HepG2 (cell line): ENCODE measurements around the gene NDOR1. TPM values are rescaled to one million over a fixed set of nuclear protein-coding genes. Genes with fewer than 3 reads are reported as not detected.

Source experiments
- ARNT ChIP-seq: fragments of 450-650 bp; IDR thresholded peaks from 2 replicates; pipeline ENCODE4 v1.6.1; 2017
- ATF7-NPFF ChIP-seq: sonication (generic); formaldehyde crosslinking; IDR thresholded peaks from 2 replicates; pipeline ENCODE4 v1.8.1; 2023; ENCODE audit warnings: mild to moderate bottlenecking, low read depth, missing genetic modification reagents, moderate library complexity
- BATF2 ChIP-seq: sonication (generic); formaldehyde crosslinking; IDR thresholded peaks from 2 replicates; pipeline ENCODE4 v1.8.0; 2022; ENCODE audit warnings: mild to moderate bottlenecking, missing genetic modification reagents, moderate library complexity
- CBFB ChIP-seq: sonication (generic); formaldehyde crosslinking; IDR thresholded peaks from 2 replicates; pipeline ENCODE4 v1.4.0; 2020; ENCODE audit warnings: missing genetic modification reagents
- KMT2A ChIP-seq: sonication (generic); formaldehyde crosslinking; IDR thresholded peaks from 2 replicates; pipeline ENCODE4 v1.4.0; 2020; ENCODE audit warnings: missing genetic modification reagents
- PATZ1 ChIP-seq: sonication (generic); formaldehyde crosslinking; IDR thresholded peaks from 2 replicates; pipeline ENCODE4 v1.4.0; 2020; ENCODE audit warnings: missing genetic modification reagents
- SCMH1 ChIP-seq: sonication (generic); formaldehyde crosslinking; IDR thresholded peaks from 2 replicates; pipeline ENCODE4 v1.9.0; 2021; ENCODE audit warnings: missing genetic modification reagents, mild to moderate bottlenecking, borderline replicate concordance
- SNAI1 ChIP-seq: sonication (generic); formaldehyde crosslinking; IDR thresholded peaks from 2 replicates; pipeline ENCODE4 v1.5.0; 2020; ENCODE audit warnings: mild to moderate bottlenecking, missing genetic modification reagents, borderline replicate concordance
- ZBTB26 ChIP-seq: IDR thresholded peaks from 2 replicates; pipeline ENCODE4 v1.6.1; 2016; ENCODE audit warnings: missing compliant biosample characterization, missing genetic modification reagents, borderline replicate concordance
- ZBTB40 ChIP-seq, 2 experiments: fragments of 450-650 bp in 1 of 2; sonication (generic) in 1 of 2; formaldehyde crosslinking in 1 of 2; IDR thresholded peaks; 2 replicates each; pipeline versions ENCODE4 v1.6.1 to v1.8.0; 2016 to 2022; ENCODE audit warnings: antibody characterized with exemption in 1 of 2, mild to moderate bottlenecking in 1 of 2, missing genetic modification reagents in 1 of 2
- ZNF136 ChIP-seq: sonication (generic); formaldehyde crosslinking; IDR thresholded peaks from 2 replicates; pipeline ENCODE4 v1.8.1; 2022; ENCODE audit warnings: low read depth, mild to moderate bottlenecking, moderate library complexity, missing genetic modification reagents
- ZNF552 ChIP-seq: sonication (generic); formaldehyde crosslinking; IDR thresholded peaks from 2 replicates; pipeline ENCODE4 v1.9.0; 2022; ENCODE audit warnings: missing genetic modification reagents, mild to moderate bottlenecking, borderline replicate concordance
- ZNF616 ChIP-seq: sonication (generic); formaldehyde crosslinking; IDR thresholded peaks from 2 replicates; pipeline ENCODE4 v1.5.0; 2020; ENCODE audit warnings: low read depth, mild to moderate bottlenecking, missing genetic modification reagents
- polyA plus RNA-seq, 8 experiments: library from polyadenylated mRNA; depleted of rRNA in 3 of 8; stranded (reverse) in 7 of 8; unstranded in 1 of 8; fragments of >200 nt; fragmentation: Illumina TruSeq in 4 of 8; extraction: Trizol in 4 of 8; gene quantifications; 2 replicates each; pipeline versions ENCODE4 v1.2.1 to v1.2.3, GENCODE V29; 2011 to 2016; ENCODE audit warnings: low read depth in 4 of 8, missing spikeins in 1 of 8, mixed read lengths in 1 of 8; ENCODE audit not compliant: insufficient read depth in 1 of 8
- total RNA-seq, 5 experiments: library from RNA; depleted of rRNA; stranded (reverse); fragments of >200 nt; fragmentation: Illumina TruSeq; extraction: Trizol; gene quantifications; 2 replicates each; pipeline ENCODE4 v1.2.3, GENCODE V29; 2016; ENCODE audit warnings: low read depth in 1 of 5

The NDOR1 gene
- total and polyA plus RNA-seq, 2 of the 13 experiments (the other 11 are each of a cell fraction or from before 2014, with no cell fraction given), result 3.6 to 8.7 TPM

GRCh38 chr9:137240841-137241489, 35.5 kb downstream of the NDOR1 start, which contains the start of gene TUBB4B (continued):
- no peak; the same call in 1 of the 2 replicates for TF ChIP-seq ATF7-NPFF (CRISPR knock-in tag)
- peak; percentile 82; the same call in 1 of the 2 replicates for TF ChIP-seq ZBTB26 (CRISPR knock-in tag)
- 0 out of 2 replicates have a peak, but pooled peaks have one; percentile 12 for TF ChIP-seq PATZ1 (CRISPR knock-in tag)
- no peak for TF ChIP-seq SCMH1 (CRISPR knock-in tag)
- TF ChIP-seq ZNF136 (CRISPR knock-in tag), result no peak
- no peak for TF ChIP-seq KMT2A
- no peak for TF ChIP-seq ZBTB40 (IDR thresholded peaks at IDR 0.05)
- peak; percentile 33; the same call in 1 of the 2 replicates for TF ChIP-seq ZBTB40 (CRISPR knock-in tag; IDR thresholded peaks at IDR 0.05)
- TF ChIP-seq ZNF552 (CRISPR knock-in tag), result no peak; the same call in 1 of the 2 replicates
- 0 out of 2 replicates have a peak, but pooled peaks have one; percentile 45 for TF ChIP-seq BATF2 (CRISPR knock-in tag)
- peak; percentile 60; the same call in 1 of the 2 replicates for TF ChIP-seq CBFB (CRISPR knock-in tag)
- peak; percentile 11; the same call in 1 of the 2 replicates for TF ChIP-seq SNAI1 (CRISPR knock-in tag)
- TF ChIP-seq ARNT, result no peak
- 0 out of 2 replicates have a peak, but pooled peaks have one; percentile 13 for TF ChIP-seq ZNF616 (CRISPR knock-in tag)
